GM19035 (cell line): ENCODE data around the gene INTS7.

Experiments used
- ATAC-seq: cut with Tn5 transposase; IDR thresholded peaks from one replicate; pipeline ENCODE4 v1.9.1; 2021; ENCODE audit not compliant: unreplicated experiment

The INTS7 gene

DNA sequence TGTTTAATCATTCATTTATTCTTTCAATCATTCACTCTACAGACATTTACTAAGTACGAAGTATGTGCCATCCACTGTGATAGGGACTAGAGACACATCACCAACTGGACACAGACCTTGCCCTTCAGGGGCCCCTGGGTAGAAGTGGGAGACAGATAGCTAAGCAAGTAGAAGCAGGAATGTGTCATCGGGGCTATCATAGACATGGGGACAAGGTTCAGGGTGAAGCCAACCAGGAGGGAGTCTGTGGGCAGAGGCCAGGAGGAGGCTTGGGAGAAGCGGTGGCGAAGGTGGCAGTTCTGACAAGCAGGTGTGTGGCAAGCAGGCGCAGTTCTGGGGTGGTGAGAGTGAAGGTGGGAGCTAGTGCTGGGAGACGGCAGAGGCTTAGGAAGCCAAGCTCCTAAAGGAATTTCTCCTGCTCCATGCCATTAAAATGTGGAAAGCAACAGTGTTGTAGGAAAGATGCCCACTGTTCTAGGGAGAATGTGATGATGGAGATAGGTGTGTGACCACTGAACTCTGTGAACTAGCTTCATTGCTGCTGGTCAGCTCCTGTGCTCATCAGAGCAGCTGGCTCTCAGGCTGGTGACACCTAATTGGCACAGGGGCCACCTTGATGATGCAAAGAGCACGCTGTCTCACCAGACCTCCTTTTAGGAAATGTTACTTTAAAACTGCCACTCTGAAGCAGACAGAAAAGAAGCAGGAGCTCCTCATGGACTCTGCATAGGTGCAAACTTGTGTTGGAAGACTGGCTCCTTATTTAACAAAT is 125.1 kb downstream of the INTS7 start:
- ATAC-seq: no peak

DNA sequence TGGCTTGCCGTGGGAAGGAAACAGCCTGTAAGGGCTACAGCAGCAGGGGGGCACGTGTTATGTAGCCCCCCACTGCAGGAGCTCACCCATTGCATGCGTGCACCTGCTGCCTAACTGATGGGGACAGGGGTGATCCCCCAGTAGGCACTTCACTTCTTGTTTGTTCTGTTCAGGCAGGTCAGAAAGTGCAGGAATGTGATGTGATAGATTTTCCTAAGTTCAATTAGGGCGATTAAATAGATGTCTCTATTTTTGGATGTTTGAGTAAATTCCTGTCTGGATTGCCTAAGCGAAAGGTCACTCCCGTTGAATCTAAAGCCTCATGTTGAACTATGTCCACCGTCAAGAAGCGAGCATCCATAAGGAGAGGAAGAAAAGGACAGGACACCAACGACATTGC is 126.0 kb downstream of the INTS7 start:
- no peak for ATAC-seq

DNA sequence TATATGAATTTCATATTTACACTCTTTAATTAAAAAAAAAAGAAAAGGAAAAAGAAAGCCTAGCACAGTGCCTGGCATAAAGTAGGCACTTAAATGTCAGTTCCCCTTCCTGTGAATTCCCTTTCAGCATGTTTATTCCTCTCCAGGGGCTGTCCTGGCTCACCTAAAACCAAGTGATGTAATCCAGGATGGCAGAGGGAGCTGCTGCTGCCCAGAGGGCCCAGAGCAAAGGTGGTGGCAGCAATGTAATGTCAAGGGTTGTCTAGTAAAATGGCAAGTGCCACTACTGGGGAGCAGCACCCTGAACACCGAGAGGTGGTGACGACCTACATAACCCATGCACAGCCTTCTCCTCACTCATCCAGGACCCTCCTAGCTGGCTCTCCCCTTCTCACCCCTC is 126.4 kb downstream of the INTS7 start:
- ATAC-seq: no peak

DNA sequence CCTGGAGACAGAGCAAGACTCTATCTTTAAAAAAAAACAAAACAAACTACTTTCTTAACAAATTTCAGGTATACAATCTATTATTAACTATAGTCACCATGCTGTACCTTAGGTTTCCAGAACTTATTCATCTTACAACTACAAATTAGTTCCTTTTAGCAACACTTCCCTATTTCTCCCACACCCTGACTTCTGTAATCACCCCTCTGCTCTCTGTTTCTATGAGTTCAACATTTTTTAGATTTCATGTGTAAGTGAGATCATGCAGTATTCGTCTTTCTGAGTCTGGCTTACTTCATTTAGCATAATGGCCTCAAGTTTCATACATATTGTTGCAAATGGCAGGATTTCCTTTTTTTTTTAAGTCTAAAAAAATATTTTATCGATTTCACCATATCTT is 126.9 kb downstream of the INTS7 start:
- ATAC-seq: no peak

DNA sequence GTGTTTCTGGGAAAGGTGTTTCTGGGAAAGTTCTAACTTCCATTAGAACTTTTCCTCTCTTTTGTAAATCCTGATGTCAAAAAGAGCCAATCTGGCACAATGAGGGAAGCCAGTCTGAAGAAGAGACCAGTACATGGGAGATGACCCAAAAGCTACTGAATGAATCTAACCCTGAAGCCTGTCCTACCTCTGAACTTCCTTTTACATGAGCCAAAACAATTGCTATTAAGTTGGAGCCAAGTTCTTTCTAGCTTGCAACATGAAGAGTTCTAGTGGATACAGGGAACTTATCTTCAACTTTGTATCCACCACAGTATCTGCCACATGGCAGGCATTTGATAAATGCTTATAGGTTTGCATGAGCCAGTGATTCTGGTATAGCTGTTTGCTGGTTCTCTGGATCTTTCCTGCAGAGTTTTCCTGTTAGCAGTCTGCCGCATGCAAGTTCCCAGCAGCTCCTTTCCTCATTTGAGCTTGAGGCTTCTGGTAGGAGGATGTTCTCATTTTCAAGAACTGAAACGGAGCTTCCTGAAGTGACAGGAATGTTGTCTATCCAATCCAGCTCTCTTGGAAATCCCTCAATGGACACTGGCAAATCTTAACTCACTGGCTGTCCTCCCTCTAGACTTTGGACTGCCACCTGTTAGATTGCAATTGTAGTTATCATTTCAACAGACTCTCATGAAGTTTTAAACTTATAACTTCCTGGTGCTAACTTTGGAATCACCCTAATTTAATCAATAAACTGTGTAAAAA is 131.7 kb downstream of the INTS7 start:
- ATAC-seq: no peak

DNA sequence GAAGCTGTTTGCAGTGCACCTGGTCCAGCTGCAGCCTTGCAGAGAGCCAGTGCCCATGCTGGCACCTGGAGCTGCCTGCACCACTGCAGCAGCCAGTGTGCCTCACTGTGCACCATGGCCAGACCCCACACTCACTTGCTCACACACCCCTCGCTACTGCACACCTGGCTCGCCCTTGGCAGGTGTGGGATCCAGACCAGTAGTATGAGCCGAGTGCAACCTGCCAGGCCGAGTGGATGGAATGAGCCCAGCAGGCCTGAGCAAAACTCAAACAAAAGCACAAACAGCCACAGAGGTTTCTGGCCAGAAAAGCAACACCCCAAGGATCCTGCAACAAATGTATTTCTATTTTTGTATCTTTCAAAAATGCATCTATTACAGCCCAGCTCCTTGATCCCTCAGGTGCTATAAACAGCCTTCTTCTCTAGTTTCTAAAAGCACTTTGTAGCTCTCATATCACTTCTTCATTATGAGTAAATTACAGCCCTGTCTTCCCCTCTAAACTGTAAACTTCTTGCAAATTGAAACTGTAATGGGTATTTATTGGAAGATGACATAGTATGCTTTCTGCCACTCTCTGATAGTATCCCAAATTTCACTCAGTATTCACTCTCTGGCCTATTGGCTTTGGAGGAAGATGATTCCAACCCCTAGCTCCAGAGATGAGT is 132.6 kb downstream of the INTS7 start:
- no peak for ATAC-seq

DNA sequence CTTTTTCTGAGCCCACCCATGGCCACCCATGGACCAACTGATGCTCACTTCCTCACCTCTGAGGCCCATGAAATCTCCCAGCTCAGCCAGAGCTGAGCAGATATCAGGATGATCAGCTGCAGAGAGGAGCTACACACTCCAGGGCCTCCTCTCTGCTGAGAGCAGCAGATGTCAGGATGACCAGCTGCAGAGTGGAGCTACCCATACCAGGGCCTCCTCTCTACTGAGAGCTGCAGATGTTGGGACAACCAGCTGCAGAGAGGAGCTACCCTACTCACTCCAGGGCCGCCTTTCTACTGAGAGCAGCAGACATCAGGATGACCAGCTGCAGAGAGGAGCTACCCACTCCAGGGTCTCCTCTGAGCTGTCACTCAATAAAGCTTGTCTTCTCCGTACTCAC is 133.4 kb downstream of the INTS7 start:
- ATAC-seq: no peak

DNA sequence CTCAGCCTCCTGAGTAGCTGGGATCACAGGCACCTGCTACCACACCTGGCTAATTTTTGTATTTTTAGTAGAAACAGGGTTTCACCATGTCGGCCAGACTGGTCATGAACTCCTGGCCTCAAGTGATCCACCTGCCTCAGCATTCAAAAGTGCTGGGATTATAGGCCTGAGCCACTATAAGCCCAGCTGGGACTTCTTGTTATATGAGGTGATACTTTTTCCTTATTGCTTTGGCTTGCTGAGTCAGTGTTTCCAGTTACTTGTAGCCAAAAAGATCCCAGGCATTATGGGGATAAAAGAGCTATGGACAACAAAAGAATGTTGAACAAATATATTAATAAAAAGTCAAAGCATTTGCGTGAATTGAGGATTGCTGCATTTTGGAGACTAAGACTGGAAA is 134.9 kb downstream of the INTS7 start:
- ATAC-seq: no peak

DNA sequence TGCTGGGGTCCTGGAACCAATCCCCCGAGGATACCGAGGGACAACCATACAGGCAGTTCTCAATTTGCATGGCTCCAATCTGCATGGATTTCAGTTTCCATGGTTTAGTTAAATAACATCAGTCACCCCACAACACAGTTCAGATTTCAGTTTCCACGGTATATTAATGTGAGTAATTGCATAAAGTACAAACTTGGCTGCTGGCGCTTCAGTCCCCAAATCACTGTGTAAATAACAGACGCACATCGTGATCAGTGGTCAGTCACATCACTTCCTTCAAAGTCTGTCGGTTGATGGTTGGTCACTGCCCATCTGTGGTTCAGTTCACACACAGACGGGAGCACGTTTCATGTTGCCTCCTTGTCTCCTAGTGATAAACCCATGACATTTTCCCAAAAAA is 138.4 kb downstream of the INTS7 start:
- ATAC-seq: no peak

DNA sequence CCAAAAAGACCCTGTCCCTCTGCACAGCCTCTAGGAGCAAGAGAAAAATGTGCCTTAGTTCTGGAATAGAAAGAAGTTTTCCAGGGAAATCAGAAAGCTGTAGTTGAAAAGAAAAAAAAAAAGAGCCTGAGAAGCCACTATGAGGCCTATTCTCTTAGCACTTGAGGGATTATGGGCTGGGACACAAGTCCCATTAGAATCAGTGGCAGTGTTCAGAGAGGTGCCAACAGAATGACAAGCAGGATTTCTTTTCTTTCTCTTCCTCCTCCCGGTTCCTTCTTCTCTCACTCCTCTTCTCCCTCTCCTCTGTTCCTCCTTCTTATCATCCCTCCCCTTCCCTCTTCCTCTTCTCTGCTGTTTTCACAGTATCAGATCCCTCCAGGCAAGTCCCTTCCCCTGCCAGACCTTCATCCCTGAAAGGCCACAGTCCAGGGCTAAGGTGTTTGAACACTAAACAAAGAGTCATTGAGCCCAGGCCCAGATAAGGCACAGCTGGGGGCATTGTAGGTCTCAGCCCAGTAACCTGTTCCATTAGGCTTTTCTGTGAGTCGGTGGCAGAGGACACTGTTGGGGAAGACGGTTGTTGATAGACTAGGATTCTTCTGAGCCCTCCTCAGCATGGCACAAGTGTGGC is 140.1 kb downstream of the INTS7 start:
- no peak for ATAC-seq

DNA sequence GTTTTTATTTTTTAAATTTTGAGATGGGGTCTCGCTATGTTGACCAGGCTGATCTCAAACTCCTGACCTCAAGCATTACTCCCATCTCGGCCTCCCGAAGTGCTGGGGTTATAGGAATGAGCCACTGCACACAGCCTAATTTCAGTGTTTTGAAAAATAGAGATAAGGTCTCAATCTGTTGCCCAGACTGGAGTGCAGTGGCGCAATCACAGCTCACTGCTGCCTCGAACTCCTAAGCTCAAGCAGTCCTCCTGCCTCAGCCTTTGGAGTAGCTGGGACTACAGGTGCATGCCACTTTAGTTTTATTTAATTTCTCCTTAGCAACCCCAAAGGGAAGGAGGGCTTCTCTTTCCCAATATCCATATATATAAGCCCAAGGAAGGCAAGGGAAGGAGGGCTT is 141.0 kb downstream of the INTS7 start:
- no peak for ATAC-seq

DNA sequence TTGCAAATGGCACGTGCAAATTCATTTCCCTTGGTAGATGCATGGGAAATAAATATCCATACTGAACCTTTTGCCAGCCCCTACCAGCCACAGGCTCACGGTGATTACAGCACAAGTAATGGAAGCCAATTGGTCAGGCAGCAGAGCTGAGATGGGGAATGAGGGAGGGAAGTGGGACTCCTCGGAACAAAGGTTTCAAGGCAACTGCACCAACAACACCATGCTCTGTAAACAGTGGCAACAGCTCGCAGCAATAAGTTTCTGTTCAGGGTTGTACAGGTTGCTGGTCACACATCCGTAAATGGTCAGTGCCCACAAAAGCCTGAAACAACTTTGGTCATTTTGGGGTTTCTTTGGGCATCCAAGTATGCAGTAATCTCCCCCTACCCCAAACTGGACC is 142.1 kb downstream of the INTS7 start:
- ATAC-seq: no peak

DNA sequence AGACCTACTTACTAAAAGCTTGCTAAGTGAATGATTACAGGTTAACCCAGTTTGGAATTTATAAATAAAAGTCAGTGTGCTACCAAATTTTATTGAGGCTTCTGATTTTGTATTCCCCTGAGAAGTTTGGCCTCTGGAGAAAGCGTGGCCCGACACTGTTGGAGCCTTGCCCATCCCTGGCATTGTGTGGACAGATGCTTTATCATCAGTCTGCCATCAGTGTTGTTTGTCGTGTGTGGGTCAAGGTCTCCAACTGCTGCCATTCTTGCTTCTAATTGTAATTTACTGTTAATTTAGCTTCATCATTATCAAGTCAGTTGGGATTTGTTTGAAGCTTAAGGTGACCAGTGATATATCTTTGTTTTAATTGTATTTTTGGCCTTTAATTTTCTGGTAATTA is 142.8 kb downstream of the INTS7 start:
- no peak for ATAC-seq

DNA sequence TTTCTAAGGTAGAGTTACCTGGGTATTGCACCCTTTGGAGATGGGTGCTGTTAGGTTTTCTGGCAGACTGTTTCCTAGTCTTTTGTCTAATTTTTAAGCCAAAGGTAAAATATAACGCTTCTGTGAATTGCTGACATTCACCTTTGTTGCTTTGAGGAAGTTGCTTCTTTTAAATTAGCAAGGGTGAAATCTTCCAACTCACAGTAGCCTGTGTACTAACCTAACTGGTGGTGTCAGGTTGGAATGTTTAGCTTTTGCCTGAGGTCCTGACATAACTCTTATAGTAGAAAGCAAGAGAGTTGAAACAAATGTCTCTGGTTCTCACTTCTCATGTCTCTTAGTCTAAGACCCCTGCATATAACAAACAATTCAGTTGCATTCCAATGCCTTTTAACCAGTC is 143.6 kb downstream of the INTS7 start:
- no peak for ATAC-seq
